Motor neuron (in vitro differentiated cells): ENCODE measurements around the gene MRPL55. TPM values are rescaled to one million over a fixed set of nuclear protein-coding genes. Genes with fewer than 3 reads are reported as not detected.
A peak's percentile ranks its signal among the peaks of the same experiment; 100 is the strongest.

Experiments used
- ATAC-seq, 8 experiments: fragments of 200-7000 bp; cut with Tn5 transposase; replicated peaks in 6 of 8; 2 replicates each; pipeline ENCODE4 v1.8.0; 2021; ENCODE audit warnings: mild to moderate bottlenecking in 8 of 8, moderate library complexity in 8 of 8
- H3K27ac ChIP-seq, 2 donors: fragments of 250-450 bp; sonication (Bioruptor Pico); 2 replicates each; pipeline ENCODE4 v1.9.0; 2021; ENCODE audit warnings: antibody characterized with exemption in 2 of 2, mild to moderate bottlenecking in 2 of 2, moderate library complexity in 1 of 2
- H3K4me1 ChIP-seq, 2 donors: fragments of 250-450 bp; sonication (Bioruptor Pico); replicated peaks in 1 of 2; 2 replicates each; pipeline ENCODE4 v1.6.1; 2021; ENCODE audit warnings: antibody characterized with exemption in 2 of 2, mild to moderate bottlenecking in 2 of 2, moderate library complexity in 1 of 2
- H3K4me3 ChIP-seq, 5 donors: fragments of 250-450 bp; sonication (Bioruptor Pico); 2 replicates each; pipeline ENCODE4 v1.9.0; 2021; ENCODE audit warnings: antibody characterized with exemption in 5 of 5, mild to moderate bottlenecking in 5 of 5, moderate library complexity in 4 of 5
- WGBS, 10 experiments: fragments of 450-650 bp; shearing (Covaris generic); methylation state at CpG; one replicate each; pipeline ENCODE4 v1.0.0; 2022; 5-methylcytosine and 5-hydroxymethylcytosine counted together
- in situ Hi-C, 9 experiments: fragments of 400-800 bp; cut with MboI; loops; one replicate each; pipeline ENCODE4 v1.15.0; 2021; ENCODE audit warnings: low sequenced_read_pairs in 9 of 9, low pct_unique_long_range_greater_than_20kb in 2 of 9; ENCODE audit not compliant: unreplicated experiment in 9 of 9
- total RNA-seq, 8 experiments: library from RNA; unstranded; fragments of 300-600 nt; gene quantifications; 2 replicates each; pipeline versions ENCODE4 v1.2.3 to v1.2.4, GENCODE V29; 2022

Gene MRPL55
- total RNA-seq, 8 experiments from 2014 or later: 60.7 to 175 (median 87.2) TPM

- in situ Hi-C loops: no loop called here
- Histone ChIP-seq H3K4me1 (peaks cover 25 to 46% of the 10 kb centered on the region in 2 donors), H3K4me3 (no peak overlapping the region), H3K27ac (no peak overlapping the region)
- ATAC-seq: peak in 7 of 8 experiments; percentile 35 to 71 (median 54)
- 33 to 100% (median 84%) methylated on average over 1 to 2 of the region's 2 CpGs; no CpG with 5 or more reads in 5 of the 10 experiments for WGBS, 10 experiments
Observed at GRCh38 chr1:228090613-228091081, 18.5 kb downstream of the MRPL55 start.

- H3K4me1 ChIP-seq: peaks cover 34 to 55% of the 10 kb centered on the region in 2 donors
- in situ Hi-C loops: no loop called here
- peak in 3 of 8 experiments; percentile 2 to 5 (median 2) for ATAC-seq
- H3K27ac ChIP-seq: no peak overlapping the region
- H3K4me3 ChIP-seq: no peak overlapping the region
- 0 to 98% (median 80%) methylated on average over 1 to 10 of the region's 12 CpGs; no CpG with 5 or more reads in 2 of the 10 experiments for WGBS, 10 experiments
Observed at GRCh38 chr1:228089519-228090380, 19.3 kb downstream of the MRPL55 start.

- peak in 4 of 8 experiments; percentile 1 to 48 (median 12) for ATAC-seq
- H3K4me3 ChIP-seq: no peak overlapping the region
- 44 to 95% (median 89%) methylated on average over 2 to 16 of the region's 21 CpGs; no CpG with 5 or more reads in 2 of the 10 experiments for WGBS, 10 experiments
- H3K27ac ChIP-seq: no peak overlapping the region
- H3K4me1 ChIP-seq: peaks cover 40 to 61% of the 10 kb centered on the region in 2 donors
- in situ Hi-C loops: no loop called here
Observed at GRCh38 chr1:228088586-228089498, 20.3 kb downstream of the MRPL55 start.

- H3K4me3 ChIP-seq: no peak overlapping the region
- H3K4me1 ChIP-seq: peaks cover 40 to 61% of the 10 kb centered on the region in 2 donors
- ATAC-seq: peak in 4 of 8 experiments; percentile 1 to 15 (median 4)
- WGBS, 10 experiments: 7 to 100% (median 95%) methylated on average over 1 to 7 of the region's 7 CpGs; no CpG with 5 or more reads in 3 of the 10 experiments
- in situ Hi-C loops: no loop called here
- H3K27ac ChIP-seq: no peak overlapping the region
Observed at GRCh38 chr1:228087771-228088251, 21.3 kb downstream of the MRPL55 start.

GRCh38 chr1:228085287-228085951 is 23.7 kb downstream of the MRPL55 start:
- 0 to 88% (median 80%) methylated on average over 1 to 6 of the region's 6 CpGs; no CpG with 5 or more reads in 5 of the 10 experiments for WGBS, 10 experiments
- Histone ChIP-seq H3K4me3 (peak overlapping the region in 4 of 5 donors; percentile 79 to 89 (median 86)), H3K4me1 (peaks cover 46 to 65% of the 10 kb centered on the region in 2 donors), H3K27ac (peak overlapping the region in 1 of 2 donors; percentile 4)
- in situ Hi-C loops: no loop called here
- ATAC-seq: peak in 1 of 8 experiments; percentile 2

- in situ Hi-C loops: no loop called here
- H3K4me3 ChIP-seq: peak overlapping the region; percentile 79 to 99 (median 88)
- H3K27ac ChIP-seq: peak overlapping the region in 1 of 2 donors; percentile 4
Observed at GRCh38 chr1:228084797-228085196, 24.3 kb downstream of the MRPL55 start.

GRCh38 chr1:228084325-228084724 is 24.8 kb downstream of the MRPL55 start:
- peak in 2 of 8 experiments; percentile 2 to 3 for ATAC-seq
- Histone ChIP-seq H3K4me3 (peak overlapping the region; percentile 79 to 99 (median 88)), H3K4me1 (peaks cover 46 to 55% of the 10 kb centered on the region in 2 donors), H3K27ac (peak overlapping the region; percentile 97 to 100)
- WGBS, 10 experiments: 0 to 57% (median 25%) methylated on average over 1 to 3 of the region's 3 CpGs; no CpG with 5 or more reads in 1 of the 10 experiments
- in situ Hi-C loops: no loop called here

More at GRCh38 chr1:228084797-228085196, 24.3 kb downstream of the MRPL55 start:
- peaks cover 46 to 59% of the 10 kb centered on the region in 2 donors for H3K4me1 ChIP-seq
- 0 to 75% (median 43%) methylated on average over 1 to 5 of the region's 5 CpGs; no CpG with 5 or more reads in 1 of the 10 experiments for WGBS, 10 experiments
- ATAC-seq: no peak

GRCh38 chr1:228083871-228084278 is 25.2 kb downstream of the MRPL55 start:
- 0 to 19% (median 0%) methylated on average over 1 to 11 of the region's 17 CpGs; no CpG with 5 or more reads in 3 of the 10 experiments for WGBS, 10 experiments
- in situ Hi-C loops: no loop called here
- ATAC-seq: peak in 7 of 8 experiments; percentile 1 to 7 (median 5)
- Histone ChIP-seq H3K27ac (peak overlapping the region; percentile 97 to 100), H3K4me1 (peaks cover 46 to 52% of the 10 kb centered on the region in 2 donors), H3K4me3 (peak overlapping the region; percentile 79 to 99 (median 88))

- ATAC-seq: peak in 7 of 8 experiments; percentile 2 to 41 (median 4)
- 0 to 5% (median 1%) methylated on average over 1 to 29 of the region's 79 CpGs; no CpG with 5 or more reads in 4 of the 10 experiments for WGBS, 10 experiments
- Histone ChIP-seq H3K4me1 (peaks cover 39 to 45% of the 10 kb centered on the region in 2 donors), H3K27ac (peak overlapping the region; percentile 97 to 100), H3K4me3 (peak overlapping the region; percentile 79 to 99 (median 88))
- in situ Hi-C loops: no loop called here
Observed at GRCh38 chr1:228082918-228083870, 25.9 kb downstream of the MRPL55 start.

- in situ Hi-C loops: no loop called here
Observed at GRCh38 chr1:228082214-228082917, 26.7 kb downstream of the MRPL55 start, which contains the start of gene ARF1. Gene ARF1 (plus strand): TSS chr1:228082708. CDS start chr1:228097115, 14,407 bp downstream.

More at GRCh38 chr1:228082214-228082917, 26.7 kb downstream of the MRPL55 start, which contains the start of gene ARF1:
- 0 to 3% methylated on average over 7 to 9 of the region's 87 CpGs; no CpG with 5 or more reads in 8 of the 10 experiments for WGBS, 10 experiments
- ATAC-seq: peak; percentile 60 to 88 (median 86)
- Histone ChIP-seq H3K27ac (peak within 1 kb of the TSS; percentile 97 to 100), H3K4me3 (peak within 1 kb of the TSS; percentile 79 to 99 (median 88)), H3K4me1 (peaks cover 33 to 37% of the 10 kb centered on the region in 2 donors)
